NCI-H1694 (cell line): Measurements from ENCODE around the gene BTK.
"Not testable (repeated sequence)": the region's sequence is repeated elsewhere in the genome, so short reads cannot be mapped to it uniquely, and the experiment has no call there.

ENCODE experiments used
- DNase-seq: peaks from one replicate; lab custom pipeline; 2025; lab: John Stamatoyannopoulos, UW

The BTK gene

GRCh38 chrX:101337776-101338271, 48.2 kb downstream of the BTK start:
- no peak for DNase-seq

- not testable (repeated sequence) for DNase-seq
These were observed 51.7 kb downstream of the BTK start for GRCh38 chrX:101334310-101334709.

- not testable (repeated sequence) for DNase-seq
These were observed 59.4 kb downstream of the BTK start for GRCh38 chrX:101326600-101326999.

GRCh38 chrX:101303790-101304189, 82.2 kb downstream of the BTK start:
- DNase-seq = peak; percentile 0
